ENCODE data around the gene LIG1.

- TF ChIP-seq CTCF (conservative IDR thresholded peaks at IDR 0.05; ENCODE audit: low read length), result no peak
- no peak for TF ChIP-seq EZH2phosphoT487 (IDR thresholded peaks at IDR 0.05; ENCODE audit: borderline replicate concordance, low read depth, low read length)
Observed at GRCh38 chr19:48213959-48214358, 43.8 kb upstream of the LIG1 start.
